Astrocyte of the spinal cord (primary cell): ENCODE measurements around the gene MYZAP.

Experiments used
- DNase-seq: peaks from one replicate; pipeline ENCODE4 v3.0.0; 2011; ENCODE audit warnings: low read depth, low spot score
- H3K4me3 ChIP-seq: 2 replicates; pipeline ENCODE4 v1.5.1; 2011; ENCODE audit warnings: low read depth, mild to moderate bottlenecking, low read length, moderate library complexity
- in situ Hi-C: cut with HindIII; loops from 2 replicates; pipeline ENCODE4 v1.10.0; 2017; ENCODE audit warnings: low sequenced_read_pairs
- TF ChIP-seq, protein P1 (sequence below): IDR thresholded peaks from 2 replicates; pipeline ENCODE4 v1.5.1; 2012; ENCODE audit warnings: low read depth, mild to moderate bottlenecking, low read length, inconsistent platforms

Gene MYZAP

DNA sequence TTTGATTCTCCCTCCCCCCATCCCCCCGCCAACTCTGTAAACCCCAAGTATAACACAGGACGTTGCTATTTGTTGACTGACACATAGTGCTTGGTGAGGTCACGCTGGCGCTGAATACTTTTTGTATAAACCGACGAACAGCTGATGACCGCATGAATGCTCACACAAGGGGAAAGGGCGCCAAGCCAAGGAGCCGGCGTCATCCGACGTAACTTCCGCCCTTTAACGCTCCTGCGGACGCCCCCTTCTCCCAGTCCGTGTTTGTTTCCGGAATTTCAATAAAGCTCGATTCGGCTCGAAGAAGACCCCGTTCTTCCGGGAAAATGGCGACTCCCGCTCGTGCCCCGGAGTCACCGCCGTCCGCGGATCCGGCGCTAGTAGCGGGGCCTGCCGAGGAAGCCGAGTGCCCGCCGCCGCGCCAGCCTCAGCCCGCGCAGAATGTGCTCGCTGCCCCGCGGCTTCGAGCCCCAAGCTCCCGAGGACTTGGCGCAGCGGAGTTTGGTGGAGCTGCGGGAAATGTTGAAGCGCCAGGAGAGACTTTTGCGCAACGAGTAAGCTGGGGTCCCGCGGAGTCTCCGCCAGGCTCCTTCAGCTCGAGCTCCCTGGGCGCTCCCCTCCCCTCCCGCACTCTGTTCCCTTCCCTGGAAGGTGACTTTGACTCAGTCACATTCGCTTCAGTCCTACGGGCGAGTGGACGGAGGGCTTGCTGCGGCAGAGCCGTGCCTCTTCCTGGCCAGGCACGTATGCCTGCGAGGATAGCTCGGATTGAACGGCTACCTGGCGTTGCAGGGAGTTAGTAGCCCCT, 114.9 kb downstream of the MYZAP start, which contains the start of gene POLR2M:
Gene POLR2M, plus strand, starts transcription at position 310 of the 805 bp plus-strand sequence. Its CDS starts 129 bp downstream, at position 439.
- in situ Hi-C loops, result no loop called here
- DNase-seq, result peak; percentile 99
- H3K4me3 ChIP-seq, result peak within 1 kb of the TSS; percentile 95
- TF ChIP-seq, protein P1, sequence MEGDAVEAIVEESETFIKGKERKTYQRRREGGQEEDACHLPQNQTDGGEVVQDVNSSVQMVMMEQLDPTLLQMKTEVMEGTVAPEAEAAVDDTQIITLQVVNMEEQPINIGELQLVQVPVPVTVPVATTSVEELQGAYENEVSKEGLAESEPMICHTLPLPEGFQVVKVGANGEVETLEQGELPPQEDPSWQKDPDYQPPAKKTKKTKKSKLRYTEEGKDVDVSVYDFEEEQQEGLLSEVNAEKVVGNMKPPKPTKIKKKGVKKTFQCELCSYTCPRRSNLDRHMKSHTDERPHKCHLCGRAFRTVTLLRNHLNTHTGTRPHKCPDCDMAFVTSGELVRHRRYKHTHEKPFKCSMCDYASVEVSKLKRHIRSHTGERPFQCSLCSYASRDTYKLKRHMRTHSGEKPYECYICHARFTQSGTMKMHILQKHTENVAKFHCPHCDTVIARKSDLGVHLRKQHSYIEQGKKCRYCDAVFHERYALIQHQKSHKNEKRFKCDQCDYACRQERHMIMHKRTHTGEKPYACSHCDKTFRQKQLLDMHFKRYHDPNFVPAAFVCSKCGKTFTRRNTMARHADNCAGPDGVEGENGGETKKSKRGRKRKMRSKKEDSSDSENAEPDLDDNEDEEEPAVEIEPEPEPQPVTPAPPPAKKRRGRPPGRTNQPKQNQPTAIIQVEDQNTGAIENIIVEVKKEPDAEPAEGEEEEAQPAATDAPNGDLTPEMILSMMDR, result no peak

DNA sequence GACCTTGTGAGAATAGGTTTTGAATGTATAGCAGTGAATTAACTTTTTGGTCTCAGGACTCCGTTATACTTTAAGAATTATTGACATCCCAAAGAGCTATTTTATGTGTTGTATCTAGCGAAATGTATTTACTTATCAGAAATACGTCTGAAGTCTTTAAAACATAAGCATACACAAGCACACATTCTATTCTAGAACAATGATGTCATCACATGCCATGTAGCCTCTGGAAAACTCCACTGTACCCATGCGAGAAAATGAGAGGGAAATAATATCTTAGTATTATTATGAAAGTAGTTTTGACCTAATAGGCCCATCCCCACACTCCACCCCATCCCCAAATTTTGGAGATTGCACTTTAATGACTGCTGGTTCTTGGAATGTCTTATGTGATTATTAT, 116.3 kb downstream of the MYZAP start:
- in situ Hi-C loops, result no loop called here
- H3K4me3 ChIP-seq, result peak overlapping the region; percentile 95
- peak; percentile 36 for DNase-seq

DNA sequence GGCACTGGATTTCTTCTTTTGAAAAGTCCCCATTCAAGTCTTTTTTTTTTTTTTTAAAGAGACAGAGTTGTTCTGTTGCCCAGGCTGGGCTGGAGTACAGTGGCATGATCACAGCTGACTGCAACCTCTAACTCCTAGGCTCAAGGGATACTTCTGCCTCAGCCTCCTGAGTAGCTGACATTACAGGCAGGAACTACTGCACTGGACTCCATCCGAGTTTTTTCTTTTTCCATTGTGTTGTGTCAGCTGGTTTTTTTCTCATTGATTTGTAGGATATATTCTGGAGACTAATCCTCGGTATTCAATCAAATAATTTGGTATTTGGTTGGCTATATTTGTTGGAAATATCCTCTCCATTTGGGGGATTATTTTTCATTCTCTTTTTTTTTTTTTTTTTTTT, 126.6 kb downstream of the MYZAP start:
- H3K4me3 ChIP-seq, result no peak overlapping the region
- in situ Hi-C loops, result no loop called here
- DNase-seq, result no peak
- TF ChIP-seq, protein P1, result no peak

More for the DNA sequence above, 116.3 kb downstream of the MYZAP start:
- TF ChIP-seq, protein P1, result no peak

DNA sequence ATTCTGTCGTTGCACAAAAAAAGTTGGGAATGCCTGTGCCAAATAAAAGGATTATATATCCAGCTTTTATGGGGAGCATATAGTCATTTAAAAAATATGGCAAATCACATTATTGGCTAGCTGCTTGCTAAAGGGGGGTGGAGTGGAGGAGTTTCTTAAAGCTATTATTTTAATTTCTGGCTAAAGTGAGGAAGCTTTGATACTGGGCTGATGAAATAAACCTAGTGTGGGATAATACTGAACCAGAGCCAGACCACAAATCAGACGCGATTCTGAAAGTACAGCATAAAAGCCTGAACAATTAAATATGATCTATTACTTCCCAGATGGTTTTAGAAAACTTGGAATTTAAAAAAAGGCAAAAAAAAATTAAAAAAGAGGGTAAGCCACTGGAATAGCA, 129.2 kb downstream of the MYZAP start:
- DNase-seq, result peak; percentile 20
- H3K4me3 ChIP-seq, result no peak overlapping the region
- in situ Hi-C loops, result no loop called here
- TF ChIP-seq, protein P1, result no peak

DNA sequence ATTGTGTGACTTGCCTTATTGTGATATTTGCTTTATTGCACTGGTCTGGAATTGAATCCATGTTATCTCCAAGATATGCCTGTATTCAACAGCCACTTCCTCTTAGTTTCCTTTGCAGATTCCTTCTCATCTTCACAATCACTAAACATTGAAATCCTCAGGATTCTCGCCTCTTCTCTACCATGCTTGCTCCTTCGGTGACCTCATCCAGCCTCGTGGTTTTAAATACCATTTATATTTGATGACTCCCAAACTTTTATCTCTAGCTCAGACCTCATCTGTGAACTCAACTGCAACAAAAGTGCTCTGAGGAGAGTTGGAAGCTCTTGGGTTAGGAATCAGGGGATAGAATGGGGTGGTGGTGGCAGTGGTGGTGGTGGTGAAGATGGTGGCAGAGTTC, 134.7 kb downstream of the MYZAP start:
- TF ChIP-seq, protein P1, result no peak
- in situ Hi-C loops, result no loop called here
- H3K4me3 ChIP-seq, result no peak overlapping the region
- no peak for DNase-seq

DNA sequence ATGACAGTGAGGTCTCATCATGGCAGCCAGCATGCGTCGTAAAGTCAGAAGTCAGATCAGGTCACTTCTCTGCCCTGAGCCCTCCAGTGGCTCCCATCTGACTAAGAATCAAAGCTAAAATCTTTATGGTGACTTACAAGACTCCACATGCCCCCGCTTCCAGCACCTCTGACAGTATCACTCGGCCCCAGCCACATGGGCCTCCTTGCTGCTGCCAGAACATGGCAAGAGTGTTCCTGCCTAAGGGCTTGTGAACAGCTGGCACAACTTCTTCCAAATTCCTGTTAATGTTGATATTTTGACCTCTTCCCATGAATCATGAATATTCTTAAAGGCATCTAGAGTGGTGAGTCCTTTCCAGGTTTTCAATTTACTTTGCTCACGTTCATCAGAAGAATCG, 135.3 kb downstream of the MYZAP start:
- in situ Hi-C loops, result no loop called here
- H3K4me3 ChIP-seq, result no peak overlapping the region
- TF ChIP-seq, protein P1, result no peak
- no peak for DNase-seq
